CD4-positive, alpha-beta T cell treated with Interleukin-10 for 1 hour (primary cell): ENCODE measurements around the gene PREB.
"Not testable (repeated sequence)": the region's sequence is repeated elsewhere in the genome, so short reads cannot be mapped to it uniquely, and the experiment has no call there.

Experiments
- DNase-seq: peaks from one replicate; pipeline ENCODE4 v3.0.0-alpha.2; 2020

The PREB gene

GRCh38 chr2:27125104-27125503, 9.3 kb downstream of the PREB start:
- DNase-seq: no peak

- DNase-seq: peak; percentile 79
Measured at GRCh38 chr2:27123302-27124150, 10.9 kb downstream of the PREB start, which contains the start of gene ABHD1. ABHD1 (plus strand) TSS chr2:27123815; CDS start chr2:27123949, 134 bp downstream.

- DNase-seq: no peak
Measured at GRCh38 chr2:27122791-27123190, 11.6 kb downstream of the PREB start.

GRCh38 chr2:27121906-27122305, 12.5 kb downstream of the PREB start:
- DNase-seq: no peak

- not testable (repeated sequence) for DNase-seq
Measured at GRCh38 chr2:27119330-27119670, 15.1 kb downstream of the PREB start.

GRCh38 chr2:27118525-27119329, 15.7 kb downstream of the PREB start, which contains the start of gene CGREF1:
CGREF1 (minus strand) TSS chr2:27119128; CDS start chr2:27104366, 14,762 bp downstream.
- peak; percentile 17 for DNase-seq

GRCh38 chr2:27117995-27118524, 16.4 kb downstream of the PREB start:
- no peak for DNase-seq

GRCh38 chr2:27115519-27115918, 18.9 kb downstream of the PREB start:
- DNase-seq: no peak

GRCh38 chr2:27111392-27112078, 22.9 kb downstream of the PREB start:
- not testable (repeated sequence) for DNase-seq

- DNase-seq: not testable (repeated sequence)
Measured at GRCh38 chr2:27110603-27111352, 23.7 kb downstream of the PREB start.

- no peak for DNase-seq
Measured at GRCh38 chr2:27109083-27109482, 25.4 kb downstream of the PREB start.

GRCh38 chr2:27108221-27108620, 26.2 kb downstream of the PREB start:
- DNase-seq: no peak

- no peak for DNase-seq
Measured at GRCh38 chr2:27105981-27106380, 28.5 kb downstream of the PREB start.

- no peak for DNase-seq
Measured at GRCh38 chr2:27102329-27102728, 32.1 kb downstream of the PREB start.

- DNase-seq: no peak
Measured at GRCh38 chr2:27100036-27100435, 34.4 kb downstream of the PREB start.

- no peak for DNase-seq
Measured at GRCh38 chr2:27099334-27099955, 35.0 kb downstream of the PREB start.

GRCh38 chr2:27097341-27097740, 37.1 kb downstream of the PREB start:
- DNase-seq: no peak

- no peak for DNase-seq
Measured at GRCh38 chr2:27096748-27097297, 37.6 kb downstream of the PREB start.

- DNase-seq: peak; percentile 61
Measured at GRCh38 chr2:27095745-27096651, 38.4 kb downstream of the PREB start.

GRCh38 chr2:27095427-27095744, 39.0 kb downstream of the PREB start:
- no peak for DNase-seq
